ENCODE results near the gene CDH12. TPM values are rescaled to one million over a fixed set of nuclear protein-coding genes. Genes with fewer than 3 reads are reported as not detected.
"Not testable (repeated sequence)": the region's sequence is repeated elsewhere in the genome, so short reads cannot be mapped to it uniquely, and the experiment has no call there.

CDH12 gene
- total RNA-seq, 1 experiment from 2014 or later: 8.9 TPM

DNA sequence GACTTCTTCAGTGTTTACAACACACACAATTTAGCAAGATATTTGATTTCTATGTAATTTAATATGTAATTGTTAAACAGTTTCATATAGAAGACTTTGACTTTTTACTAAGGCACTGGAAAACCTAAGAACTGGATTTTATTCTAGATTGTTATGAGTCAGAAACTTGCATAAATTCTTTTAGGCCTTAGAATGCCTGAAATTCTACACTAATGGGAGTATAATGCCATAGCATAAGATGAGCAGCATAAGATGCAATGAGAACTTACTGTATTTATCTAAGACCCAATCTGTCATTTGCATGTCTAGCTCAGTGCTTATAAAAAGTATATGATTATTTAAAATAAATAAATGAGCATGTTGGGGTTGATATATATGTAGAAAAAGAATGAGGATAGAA, 285.2 kb downstream of the CDH12 start:
- DNase-seq (ENCODE audit: low read depth): no peak

DNA sequence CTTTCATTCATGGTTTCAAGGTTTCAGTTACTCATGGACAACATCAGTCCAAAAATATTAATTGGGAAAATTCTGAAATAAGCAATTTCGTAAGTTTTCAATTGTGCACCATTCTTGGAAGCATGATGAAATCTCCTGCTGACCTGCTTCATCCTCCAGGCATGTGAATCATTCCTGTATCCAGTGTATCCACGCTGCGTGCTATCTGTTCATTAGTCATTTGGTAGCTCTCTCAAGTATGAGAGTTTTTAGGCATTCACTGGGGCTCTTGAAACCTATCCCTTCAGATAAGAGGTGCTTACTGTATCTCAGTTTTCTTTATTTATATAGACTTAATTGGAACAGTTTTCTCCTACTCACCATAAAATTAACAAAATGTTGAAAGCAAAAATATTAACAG, 293.0 kb downstream of the CDH12 start:
- DNase-seq (ENCODE audit: low read depth): peak; percentile 72

DNA sequence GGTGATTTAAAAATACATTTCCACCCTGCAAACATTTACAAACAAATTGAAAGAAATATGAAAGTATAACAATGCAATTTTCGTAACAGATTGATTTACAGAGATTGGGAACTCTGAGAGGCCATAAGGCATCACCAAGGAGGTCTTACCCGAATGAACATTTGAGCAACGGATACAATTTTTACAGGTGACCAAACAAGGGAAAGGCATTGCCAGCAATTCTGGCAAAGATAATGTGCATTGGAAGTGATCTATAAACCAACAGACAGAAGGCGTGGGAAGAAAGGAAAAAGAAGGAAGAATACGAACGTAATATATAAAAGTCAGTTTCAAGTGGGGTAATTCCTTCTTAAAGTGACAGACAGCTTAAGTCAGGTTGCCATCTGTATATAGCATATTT, 295.9 kb downstream of the CDH12 start:
- DNase-seq (ENCODE audit: low read depth): no peak

- DNase-seq (ENCODE audit: low read depth): no peak
These were observed 298.7 kb downstream of the CDH12 start for GRCh38 chr5:22554475-22554874.

GRCh38 chr5:22549876-22550671, 303.1 kb downstream of the CDH12 start:
- no peak for DNase-seq (ENCODE audit: low read depth)

GRCh38 chr5:22542340-22542739, 310.8 kb downstream of the CDH12 start:
- no peak for DNase-seq (ENCODE audit: low read depth)

GRCh38 chr5:22541037-22541436, 312.1 kb downstream of the CDH12 start:
- no peak for DNase-seq (ENCODE audit: low read depth)

GRCh38 chr5:22539762-22540161, 313.4 kb downstream of the CDH12 start:
- no peak for DNase-seq (ENCODE audit: low read depth)

GRCh38 chr5:22531986-22532385, 321.2 kb downstream of the CDH12 start:
- no peak for DNase-seq (ENCODE audit: low read depth)

- no peak for DNase-seq (ENCODE audit: low read depth)
These were observed 331.6 kb downstream of the CDH12 start for GRCh38 chr5:22521521-22521920.

- not testable (repeated sequence) for DNase-seq (ENCODE audit: low read depth)
These were observed 336.6 kb downstream of the CDH12 start for GRCh38 chr5:22516497-22516896.

DNA sequence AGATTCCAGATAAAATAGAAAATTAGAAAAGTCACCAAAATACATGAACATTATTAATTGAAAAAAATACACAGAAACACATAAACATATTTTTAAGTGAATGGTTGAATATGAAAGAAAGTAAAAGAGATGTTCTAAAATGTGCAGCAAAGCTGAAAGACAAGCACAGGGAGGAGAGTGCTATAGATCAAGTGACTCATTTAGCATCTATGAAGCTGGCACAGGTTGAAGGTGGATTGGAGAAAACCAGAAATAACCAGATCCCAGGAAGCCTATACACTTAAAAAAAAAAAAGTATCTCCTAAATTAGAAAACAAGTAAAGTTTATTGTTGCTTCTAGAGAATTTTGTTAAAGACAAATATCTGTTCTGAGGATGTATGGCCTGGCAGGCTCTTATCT, 338.9 kb downstream of the CDH12 start:
- DNase-seq (ENCODE audit: low read depth): no peak

- no peak for DNase-seq (ENCODE audit: low read depth)
These were observed 347.3 kb downstream of the CDH12 start for GRCh38 chr5:22505891-22506290.

DNA sequence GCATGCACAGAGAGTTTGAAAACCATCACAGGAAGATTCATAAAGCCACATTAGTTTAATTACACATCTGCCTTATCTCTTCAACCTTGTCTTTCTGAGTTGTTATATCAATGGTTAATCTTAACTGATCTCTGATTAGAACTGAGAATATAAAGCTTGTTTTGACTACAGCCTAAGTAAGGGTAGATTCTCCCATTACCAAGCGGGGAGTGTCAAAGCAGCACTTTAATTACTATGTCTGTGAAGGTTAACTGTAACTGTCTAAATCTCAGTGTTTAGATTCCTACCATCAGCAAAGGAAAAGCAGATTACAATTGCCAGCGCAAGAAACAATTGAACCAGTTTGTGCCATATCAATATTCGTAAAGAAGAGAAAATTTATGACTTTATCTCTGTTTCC, 348.7 kb downstream of the CDH12 start:
- no peak for DNase-seq (ENCODE audit: low read depth)

- DNase-seq (ENCODE audit: low read depth): no peak
These were observed 352.6 kb downstream of the CDH12 start for GRCh38 chr5:22500556-22500955.

- DNase-seq (ENCODE audit: low read depth): no peak
These were observed 356.5 kb downstream of the CDH12 start for GRCh38 chr5:22496666-22497065.

DNA sequence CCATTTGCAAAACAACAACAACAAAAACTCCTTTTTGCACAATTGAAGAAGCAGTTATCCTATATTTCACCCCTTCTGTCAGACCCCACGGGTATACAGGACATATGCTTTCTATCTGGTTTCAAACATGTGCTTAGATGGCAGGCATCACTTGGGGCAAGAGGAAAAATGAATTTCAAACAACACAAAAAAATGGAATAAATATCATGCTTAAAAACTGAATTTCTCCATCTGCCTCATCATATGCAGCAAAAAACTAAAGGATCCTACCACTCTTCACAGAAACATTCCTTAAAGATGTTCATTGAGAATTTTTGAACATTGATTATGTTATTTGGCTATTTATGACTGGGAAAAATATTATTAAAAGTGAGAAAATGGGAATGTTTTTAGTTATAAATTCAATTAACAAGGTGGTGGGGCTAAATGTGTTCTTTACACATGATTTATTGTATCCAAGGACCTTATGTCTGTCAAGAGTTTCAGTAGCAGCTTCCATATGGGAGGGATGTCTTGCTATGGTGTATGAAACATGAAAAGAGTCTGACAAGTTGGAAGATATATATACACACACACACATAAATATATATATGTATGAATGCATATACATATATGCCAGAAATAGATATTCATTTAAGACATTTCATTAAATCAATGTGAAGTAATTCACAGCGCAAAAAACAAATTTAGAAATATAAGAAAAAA, 358.0 kb downstream of the CDH12 start:
- no peak for DNase-seq (ENCODE audit: low read depth)

- no peak for DNase-seq (ENCODE audit: low read depth)
These were observed 364.7 kb downstream of the CDH12 start for GRCh38 chr5:22488427-22488826.

- no peak for DNase-seq (ENCODE audit: low read depth)
These were observed 372.8 kb downstream of the CDH12 start for GRCh38 chr5:22480305-22480704.

DNA sequence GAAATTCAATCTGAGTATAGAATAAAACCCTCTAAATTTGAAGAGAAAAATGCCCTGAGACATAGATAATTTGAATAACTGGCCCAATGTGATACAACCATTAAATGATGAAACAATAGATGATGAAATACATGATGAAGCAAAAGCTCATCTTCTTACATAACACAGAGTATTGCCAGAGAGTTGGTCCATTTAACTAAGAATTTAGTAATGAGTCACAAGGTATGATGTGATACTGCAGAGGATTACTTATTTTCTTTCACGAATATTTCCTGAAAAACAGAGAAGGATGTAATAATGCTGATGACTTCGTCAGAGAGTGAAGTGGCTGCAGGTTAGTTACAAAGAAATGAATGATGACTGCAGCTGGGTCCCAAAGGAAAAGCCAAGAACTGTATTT, 379.3 kb downstream of the CDH12 start:
- DNase-seq (ENCODE audit: low read depth): no peak

DNA sequence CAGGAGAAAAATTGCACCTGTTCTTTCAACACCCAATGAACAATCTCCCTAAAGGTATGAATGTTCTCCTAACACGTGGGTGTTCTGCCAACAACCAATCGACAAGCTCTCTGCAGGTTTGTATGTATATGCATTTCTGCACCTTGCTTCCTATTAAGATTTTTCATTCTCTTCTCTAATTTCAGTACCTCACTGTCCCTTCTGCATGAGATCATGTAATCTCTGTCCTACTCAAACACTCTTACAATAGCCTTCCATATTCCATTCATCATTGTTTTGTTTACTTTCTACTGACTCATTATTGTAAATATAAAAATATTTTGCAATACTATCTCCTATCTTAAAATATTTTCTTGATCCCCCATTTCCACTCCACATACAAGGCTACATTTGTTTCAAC, 382.0 kb downstream of the CDH12 start:
- DNase-seq (ENCODE audit: low read depth): no peak

- DNase-seq (ENCODE audit: low read depth): no peak
These were observed 382.7 kb downstream of the CDH12 start for GRCh38 chr5:22470408-22470807.

DNA sequence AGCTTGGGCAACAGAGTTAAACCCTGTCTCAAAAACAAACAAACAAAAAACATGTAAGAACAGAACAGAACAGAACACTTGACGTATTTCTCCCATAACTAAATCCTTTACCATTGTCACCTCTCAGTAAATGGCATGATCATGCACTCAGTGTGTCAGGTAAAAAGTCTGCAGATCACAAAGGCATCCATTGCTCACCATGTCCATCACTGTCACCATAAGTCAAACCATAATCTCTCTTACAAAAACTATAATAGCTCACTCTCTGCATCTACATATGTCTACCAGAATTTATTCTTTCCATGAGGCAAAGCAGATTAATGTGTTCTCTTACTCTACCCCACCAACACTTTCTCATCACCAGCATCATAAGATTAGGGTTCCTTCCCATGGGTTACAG, 387.5 kb downstream of the CDH12 start:
- no peak for DNase-seq (ENCODE audit: low read depth)
